SK-N-SH (cell line): ENCODE results near the gene CHST15. TPM values are rescaled to one million over a fixed set of nuclear protein-coding genes. Genes with fewer than 3 reads are reported as not detected.
A peak's percentile ranks its signal among the peaks of the same experiment; 100 is the strongest.

Experiments used
- CTCF ChIA-PET: fragments of 300-600, 350-600 bp; formaldehyde crosslinking; extraction: SDS; loops from one replicate; lab custom pipeline; 2021; lab: Yijun Ruan, JAX
- POLR2A ChIA-PET: fragments of 350-600 bp; sonication (Branson Sonifier 250); formaldehyde crosslinking; extraction: SDS; loops from one replicate; lab custom pipeline; 2020; ENCODE audit warnings: antibody characterized with exemption, inconsistent platforms; lab: Yijun Ruan, JAX
- DNase-seq: peaks from one replicate; pipeline ENCODE4 v3.0.0; 2012
- H2AFZ ChIP-seq: fragments of 200-600 bp; sonication (generic); 2 replicates; pipeline ENCODE4 v1.8.1; 2016; ENCODE audit warnings: antibody characterized with exemption, mild to moderate bottlenecking, low read depth
- H3F3A ChIP-seq: fragments of 200-600 bp; sonication (generic); replicated peaks from 2 replicates; pipeline ENCODE3; 2016; ENCODE audit warnings: antibody characterized with exemption, mild to moderate bottlenecking; ENCODE audit not compliant: insufficient read depth
- H3K27ac ChIP-seq, 2 experiments: fragments of 200-500 bp in 1 of 2; fragments of 200-600 bp in 1 of 2; sonication (Bioruptor generic) in 1 of 2; sonication (generic), shearing (Covaris generic) in 1 of 2; 2 replicates each; pipeline versions ENCODE4 v1.5.1 to v1.6.1; 2014 to 2016; ENCODE audit warnings: low read depth in 2 of 2, inconsistent platforms in 1 of 2, low read length in 1 of 2, mild to moderate bottlenecking in 1 of 2, mixed read lengths in 1 of 2
- H3K27me3 ChIP-seq: fragments of 200-600 bp; sonication (generic), shearing (Covaris generic); 2 replicates; pipeline ENCODE4 v1.6.1; 2016; ENCODE audit warnings: mixed run types; ENCODE audit not compliant: insufficient read depth
- H3K36me3 ChIP-seq, 2 experiments: fragments of 200-500 bp in 1 of 2; fragments of 200-600 bp in 1 of 2; sonication (Bioruptor generic) in 1 of 2; sonication (generic) in 1 of 2; replicated peaks in 1 of 2; 2 replicates each; pipeline versions ENCODE3 to v1.5.1; 2014 to 2016; ENCODE audit warnings: low read length in 1 of 2, mild to moderate bottlenecking in 1 of 2; ENCODE audit not compliant: insufficient read depth in 2 of 2, control insufficient read depth in 1 of 2
- H3K4me1 ChIP-seq, 2 experiments: fragments of 200-500 bp in 1 of 2; fragments of 200-600 bp in 1 of 2; sonication (Bioruptor generic) in 1 of 2; sonication (generic), shearing (Covaris generic) in 1 of 2; 2 replicates each; pipeline versions ENCODE4 v1.5.1 to v1.6.1; 2014 to 2016; ENCODE audit warnings: low read depth in 1 of 2, low read length in 1 of 2, mixed run types in 1 of 2; ENCODE audit not compliant: insufficient read depth in 2 of 2, control insufficient read depth in 1 of 2
- H3K4me2 ChIP-seq: fragments of 200-600 bp; sonication (generic), shearing (Covaris generic); 2 replicates; pipeline ENCODE4 v1.6.1; 2017; ENCODE audit warnings: mixed run types
- H3K4me3 ChIP-seq, 2 experiments: fragments of 200-500 bp in 1 of 2; fragments of 200-600 bp in 1 of 2; sonication (Bioruptor generic) in 1 of 2; sonication (generic), shearing (Covaris generic) in 1 of 2; 2 replicates each; pipeline versions ENCODE4 v1.5.1 to v1.8.1; 2014 to 2016; ENCODE audit warnings: low read depth in 2 of 2, inconsistent platforms in 1 of 2, low read length in 1 of 2, mild to moderate bottlenecking in 1 of 2, mixed read lengths in 1 of 2, moderate library complexity in 1 of 2
- H3K79me2 ChIP-seq: fragments of 200-600 bp; sonication (generic); 2 replicates; pipeline ENCODE4 v1.8.1; 2017; ENCODE audit warnings: mild to moderate bottlenecking; ENCODE audit not compliant: insufficient read depth
- H3K9ac ChIP-seq: fragments of 200-600 bp; sonication (generic); 2 replicates; pipeline ENCODE4 v1.6.1; 2017; ENCODE audit warnings: mixed run types
- H3K9me2 ChIP-seq: fragments of 200-600 bp; sonication (generic); 2 replicates; pipeline ENCODE4 v1.6.1; 2017; ENCODE audit warnings: mixed run types
- H3K9me3 ChIP-seq: fragments of 200-600 bp; sonication (generic); 2 replicates; pipeline ENCODE4 v1.6.1; 2017; ENCODE audit warnings: mixed run types, mild to moderate bottlenecking, moderate library complexity
- H4K20me1 ChIP-seq: fragments of 200-600 bp; sonication (generic); 2 replicates; pipeline ENCODE4 v1.6.1; 2017; ENCODE audit warnings: mild to moderate bottlenecking, mixed run types; ENCODE audit not compliant: insufficient read depth
- CHD2 ChIP-seq: fragments of 150-350 bp; IDR thresholded peaks from 2 replicates; pipeline ENCODE4 v1.6.1; 2018; ENCODE audit warnings: low read length; ENCODE audit not compliant: partially characterized antibody
- ELF1 ChIP-seq: IDR thresholded peaks from 2 replicates; pipeline ENCODE4 v1.4.0; 2012
- EZH2phosphoT487 ChIP-seq: fragments of 200-600 bp; sonication (generic); IDR thresholded peaks from 2 replicates; pipeline ENCODE4 v1.6.1; 2017; ENCODE audit warnings: low read depth, mixed run types, mild to moderate bottlenecking, antibody characterized with exemption, moderate library complexity, borderline replicate concordance
- FOXM1 ChIP-seq: IDR thresholded peaks from 2 replicates; pipeline ENCODE4 v1.4.0; 2012; ENCODE audit warnings: low read depth, mild to moderate bottlenecking
- GATA2 ChIP-seq: sonication (generic); formaldehyde crosslinking; IDR thresholded peaks from 2 replicates; pipeline ENCODE4 v1.5.0; 2020; ENCODE audit warnings: mild to moderate bottlenecking, missing genetic modification reagents
- MEF2A ChIP-seq: IDR thresholded peaks from 2 replicates; pipeline ENCODE4 v1.4.0; 2012; ENCODE audit warnings: low read depth, borderline replicate concordance
- MXI1 ChIP-seq: IDR thresholded peaks from 2 replicates; pipeline ENCODE4 v1.6.1; 2012; ENCODE audit warnings: mild to moderate bottlenecking, low read depth, low read length, improper control_type of control experiment
- NFIC ChIP-seq: IDR thresholded peaks from 2 replicates; pipeline ENCODE4 v1.4.0; 2012; ENCODE audit warnings: borderline replicate concordance
- NRF1 ChIP-seq: IDR thresholded peaks from 2 replicates; pipeline ENCODE4 v1.6.1; 2012; ENCODE audit warnings: low read depth, mild to moderate bottlenecking, low read length
- POLR2AphosphoS5 ChIP-seq: IDR thresholded peaks from 2 replicates; pipeline ENCODE4 v1.6.1; 2012; ENCODE audit warnings: low read depth, low read length
- RAD21 ChIP-seq: IDR thresholded peaks from 2 replicates; pipeline ENCODE4 v1.6.1; 2012; ENCODE audit warnings: mild to moderate bottlenecking, low read length
- SMC3 ChIP-seq: IDR thresholded peaks from 2 replicates; pipeline ENCODE4 v1.6.1; 2012; ENCODE audit warnings: low read depth, low read length, improper control_type of control experiment
- TAF1 ChIP-seq: IDR thresholded peaks from 2 replicates; pipeline ENCODE4 v1.6.1; 2012; ENCODE audit warnings: low read depth, mild to moderate bottlenecking, low read length, moderate library complexity, borderline replicate concordance
- TEAD4 ChIP-seq: IDR thresholded peaks from 2 replicates; pipeline ENCODE4 v1.4.0; 2012; ENCODE audit warnings: mild to moderate bottlenecking, borderline replicate concordance; ENCODE audit not compliant: insufficient read depth
- whole genome bisulfite sequencing: methylation state at CpG from one replicate; pipeline ENCODE4 v1.1.6; 2017; ENCODE audit warnings: low lambda C conversion rate; 5-methylcytosine and 5-hydroxymethylcytosine counted together
- polyA plus RNA-seq, 3 experiments: library from polyadenylated mRNA; depleted of rRNA; stranded (reverse); fragments of >200 nt; gene quantifications; 2 replicates each; pipeline ENCODE4 v1.2.3, GENCODE V29; 2012
- TF ChIP-seq, protein P1 (sequence below): IDR thresholded peaks from 2 replicates; pipeline ENCODE4 v1.4.0; 2012; ENCODE audit warnings: low read depth, borderline replicate concordance
- TF ChIP-seq, protein P2 (sequence below): IDR thresholded peaks from 2 replicates; pipeline ENCODE4 v1.4.0; 2012; ENCODE audit warnings: low read depth
- TF ChIP-seq, protein P3 (sequence below): IDR thresholded peaks from 2 replicates; pipeline ENCODE4; 2012
- TF ChIP-seq, protein P4 (sequence below): IDR thresholded peaks from 2 replicates; pipeline ENCODE4 v1.6.1; 2012; ENCODE audit warnings: mild to moderate bottlenecking, low read depth, low read length, moderate library complexity

CHST15 gene
- polyA plus RNA-seq, 1 of the 3 experiments (the other 2 are of a cell fraction): 0.02 TPM

DNA sequence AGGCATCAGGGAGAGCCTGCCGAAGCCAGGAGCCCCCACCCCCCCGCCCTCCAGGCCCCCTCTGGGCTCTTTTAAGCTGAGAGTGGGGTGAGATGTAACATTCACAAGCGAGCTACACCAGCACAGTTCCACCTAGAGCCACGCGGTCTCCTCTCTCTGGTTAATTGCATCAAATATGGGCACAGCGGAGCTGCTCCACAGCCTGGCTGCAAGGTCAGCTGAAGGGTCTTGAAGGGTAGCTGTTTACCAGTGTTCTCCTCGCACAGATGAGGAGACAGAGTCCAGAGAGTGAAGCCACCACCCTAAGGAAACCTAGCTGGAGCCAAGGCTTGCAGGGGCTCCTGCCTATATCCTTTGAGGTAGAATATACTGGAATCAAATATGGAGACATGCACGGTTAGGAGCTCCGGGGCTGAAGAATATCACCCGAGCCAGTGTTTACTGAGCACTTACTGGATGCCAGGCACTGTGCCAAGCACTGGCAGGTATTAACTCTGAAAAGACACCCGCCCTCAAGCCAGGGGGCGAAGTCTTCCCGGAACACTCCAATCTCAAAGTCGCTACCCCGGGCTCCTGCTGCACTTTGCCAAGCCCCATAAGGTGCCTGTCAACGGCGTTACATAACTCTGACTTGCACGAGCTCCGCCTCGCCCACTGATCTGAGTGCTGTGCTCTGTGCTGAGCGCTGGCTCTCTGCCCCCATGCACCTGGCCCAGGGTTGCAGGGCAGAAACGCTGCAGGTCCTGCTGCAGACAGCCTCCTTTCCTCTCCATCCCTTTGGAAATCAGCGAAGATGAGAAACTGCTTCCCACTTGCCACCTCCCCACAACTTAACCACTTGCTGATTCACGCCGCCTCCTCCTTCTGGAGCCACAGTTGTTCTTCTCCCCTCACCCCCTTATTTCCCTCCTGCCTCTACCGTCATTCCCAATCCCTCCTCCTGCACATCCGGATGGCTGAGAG, 5.4 kb downstream of the CHST15 start:
- Histone ChIP-seq H3K4me1 (peaks cover 0 to 16% of the 10 kb centered on the region in 2 experiments; a peak in 1 of 4 replicates), H3K4me3 (no peak overlapping the region), H3K27ac (no peak overlapping the region), H3K27me3 (no peaks in the 10 kb centered on the region; the same call in 1 of the 2 replicates), H3K36me3 (no peaks in the 10 kb centered on the region), H3K9me3 (no peaks in the 10 kb centered on the region), H2AFZ (no peak overlapping the region), H3F3A (no peaks in the 10 kb centered on the region), H3K4me2 (no peak overlapping the region), H3K9ac (no peak overlapping the region), H4K20me1 (no peaks in the 10 kb centered on the region), H3K9me2 (no peaks in the 10 kb centered on the region), H3K79me2 (no peaks in the 10 kb centered on the region)
- 43% methylated on average over 20 of the region's 27 CpGs for WGBS
- ChIA-PET CTCF (interaction anchor here (0.6 to 15.3 kb wide), 6 partner anchors 27 to 300 kb away, joined by 3 to 111 read pairs (median 3); no protein-coding TSS in a partner anchor), POLR2A (no interaction called here)
- TF ChIP-seq CHD2: no peak
- TF ChIP-seq TAF1: no peak
- no peak for TF ChIP-seq GATA2 (CRISPR knock-in tag)
- TF ChIP-seq ELF1: no peak
- no peak for TF ChIP-seq SMC3
- no peak for TF ChIP-seq TEAD4
- TF ChIP-seq RAD21: no peak
- TF ChIP-seq MXI1: no peak
- TF ChIP-seq POLR2AphosphoS5: no peak
- no peak for TF ChIP-seq EZH2phosphoT487
- TF ChIP-seq MEF2A: no peak
- TF ChIP-seq, protein P1, sequence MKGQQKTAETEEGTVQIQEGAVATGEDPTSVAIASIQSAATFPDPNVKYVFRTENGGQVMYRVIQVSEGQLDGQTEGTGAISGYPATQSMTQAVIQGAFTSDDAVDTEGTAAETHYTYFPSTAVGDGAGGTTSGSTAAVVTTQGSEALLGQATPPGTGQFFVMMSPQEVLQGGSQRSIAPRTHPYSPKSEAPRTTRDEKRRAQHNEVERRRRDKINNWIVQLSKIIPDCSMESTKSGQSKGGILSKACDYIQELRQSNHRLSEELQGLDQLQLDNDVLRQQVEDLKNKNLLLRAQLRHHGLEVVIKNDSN: no peak
- TF ChIP-seq, protein P2, sequence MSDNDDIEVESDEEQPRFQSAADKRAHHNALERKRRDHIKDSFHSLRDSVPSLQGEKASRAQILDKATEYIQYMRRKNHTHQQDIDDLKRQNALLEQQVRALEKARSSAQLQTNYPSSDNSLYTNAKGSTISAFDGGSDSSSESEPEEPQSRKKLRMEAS: no peak
- TF ChIP-seq, protein P3, sequence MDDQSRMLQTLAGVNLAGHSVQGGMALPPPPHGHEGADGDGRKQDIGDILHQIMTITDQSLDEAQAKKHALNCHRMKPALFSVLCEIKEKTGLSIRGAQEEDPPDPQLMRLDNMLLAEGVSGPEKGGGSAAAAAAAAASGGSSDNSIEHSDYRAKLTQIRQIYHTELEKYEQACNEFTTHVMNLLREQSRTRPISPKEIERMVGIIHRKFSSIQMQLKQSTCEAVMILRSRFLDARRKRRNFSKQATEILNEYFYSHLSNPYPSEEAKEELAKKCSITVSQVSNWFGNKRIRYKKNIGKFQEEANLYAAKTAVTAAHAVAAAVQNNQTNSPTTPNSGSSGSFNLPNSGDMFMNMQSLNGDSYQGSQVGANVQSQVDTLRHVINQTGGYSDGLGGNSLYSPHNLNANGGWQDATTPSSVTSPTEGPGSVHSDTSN: no peak
- TF ChIP-seq NFIC: no peak
- no peak for TF ChIP-seq NRF1
- TF ChIP-seq, protein P4, sequence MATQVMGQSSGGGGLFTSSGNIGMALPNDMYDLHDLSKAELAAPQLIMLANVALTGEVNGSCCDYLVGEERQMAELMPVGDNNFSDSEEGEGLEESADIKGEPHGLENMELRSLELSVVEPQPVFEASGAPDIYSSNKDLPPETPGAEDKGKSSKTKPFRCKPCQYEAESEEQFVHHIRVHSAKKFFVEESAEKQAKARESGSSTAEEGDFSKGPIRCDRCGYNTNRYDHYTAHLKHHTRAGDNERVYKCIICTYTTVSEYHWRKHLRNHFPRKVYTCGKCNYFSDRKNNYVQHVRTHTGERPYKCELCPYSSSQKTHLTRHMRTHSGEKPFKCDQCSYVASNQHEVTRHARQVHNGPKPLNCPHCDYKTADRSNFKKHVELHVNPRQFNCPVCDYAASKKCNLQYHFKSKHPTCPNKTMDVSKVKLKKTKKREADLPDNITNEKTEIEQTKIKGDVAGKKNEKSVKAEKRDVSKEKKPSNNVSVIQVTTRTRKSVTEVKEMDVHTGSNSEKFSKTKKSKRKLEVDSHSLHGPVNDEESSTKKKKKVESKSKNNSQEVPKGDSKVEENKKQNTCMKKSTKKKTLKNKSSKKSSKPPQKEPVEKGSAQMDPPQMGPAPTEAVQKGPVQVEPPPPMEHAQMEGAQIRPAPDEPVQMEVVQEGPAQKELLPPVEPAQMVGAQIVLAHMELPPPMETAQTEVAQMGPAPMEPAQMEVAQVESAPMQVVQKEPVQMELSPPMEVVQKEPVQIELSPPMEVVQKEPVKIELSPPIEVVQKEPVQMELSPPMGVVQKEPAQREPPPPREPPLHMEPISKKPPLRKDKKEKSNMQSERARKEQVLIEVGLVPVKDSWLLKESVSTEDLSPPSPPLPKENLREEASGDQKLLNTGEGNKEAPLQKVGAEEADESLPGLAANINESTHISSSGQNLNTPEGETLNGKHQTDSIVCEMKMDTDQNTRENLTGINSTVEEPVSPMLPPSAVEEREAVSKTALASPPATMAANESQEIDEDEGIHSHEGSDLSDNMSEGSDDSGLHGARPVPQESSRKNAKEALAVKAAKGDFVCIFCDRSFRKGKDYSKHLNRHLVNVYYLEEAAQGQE: no peak
- TF ChIP-seq FOXM1: no peak
- peak; percentile 72 for DNase-seq
